GM12878 (cell line): ENCODE data around the gene TLR1. TPM values are rescaled to one million over a fixed set of nuclear protein-coding genes. Genes with fewer than 3 reads are reported as not detected.

Source experiments
- BCLAF1 ChIP-seq: fragments of 450-650 bp; IDR thresholded peaks from 2 replicates; pipeline ENCODE4 v1.6.1; 2017; ENCODE audit warnings: antibody characterized with exemption, mild to moderate bottlenecking, moderate library complexity
- ETV6 ChIP-seq, 2 experiments: fragments of 450-650 bp in 1 of 2; IDR thresholded peaks in 1 of 2; conservative IDR thresholded peaks in 1 of 2; 2 replicates each; pipeline ENCODE4 v1.6.1; 2014; ENCODE audit warnings: antibody characterized with exemption in 1 of 2, borderline replicate concordance in 1 of 2, low read depth in 1 of 2, mild to moderate bottlenecking in 1 of 2, moderate library complexity in 1 of 2
- FOXM1 ChIP-seq: IDR thresholded peaks from 2 replicates; pipeline ENCODE4 v1.6.1; 2012; ENCODE audit warnings: low read depth, mild to moderate bottlenecking, inconsistent platforms, low read length, moderate library complexity
- GABPA ChIP-seq: IDR thresholded peaks from 2 replicates; pipeline ENCODE4 v1.6.1; 2014; ENCODE audit warnings: antibody characterized with exemption, low read depth, mild to moderate bottlenecking, inconsistent platforms
- HCFC1 ChIP-seq: fragments of 150-350 bp; IDR thresholded peaks from 2 replicates; pipeline ENCODE4 v1.6.1; 2014; ENCODE audit warnings: low read length
- IRF4 ChIP-seq: IDR thresholded peaks from 2 replicates; pipeline ENCODE4 v1.6.1; 2011; ENCODE audit warnings: low read depth, low read length
- MEF2A ChIP-seq: IDR thresholded peaks from 2 replicates; pipeline ENCODE4 v1.6.1; 2011; ENCODE audit warnings: low read depth, mild to moderate bottlenecking, low read length, moderate library complexity; ENCODE audit not compliant: insufficient read depth
- NBN ChIP-seq: fragments of 450-650 bp; IDR thresholded peaks from 2 replicates; pipeline ENCODE4 v1.6.1; 2016
- NFIC ChIP-seq: IDR thresholded peaks from 2 replicates; pipeline ENCODE4 v1.6.1; 2012; ENCODE audit warnings: low read depth, mild to moderate bottlenecking, inconsistent platforms, low read length, moderate library complexity
- PML ChIP-seq: IDR thresholded peaks from 2 replicates; pipeline ENCODE4 v1.6.1; 2012; ENCODE audit warnings: low read length, inconsistent platforms
- POLR2AphosphoS2 ChIP-seq: IDR thresholded peaks from 2 replicates; pipeline ENCODE4 v1.6.1; 2011; ENCODE audit warnings: low read depth, mild to moderate bottlenecking, low read length, improper control_type of control experiment, moderate library complexity
- POU2F2 ChIP-seq: IDR thresholded peaks from 3 replicates; pipeline ENCODE4 v1.6.1; 2011; ENCODE audit warnings: low read depth, mild to moderate bottlenecking, low read length, borderline replicate concordance
- PRDM15 ChIP-seq: fragments of 450-650 bp; formaldehyde crosslinking; IDR thresholded peaks from 2 replicates; pipeline ENCODE4 v1.4.0; 2020; ENCODE audit warnings: mild to moderate bottlenecking, moderate library complexity
- RB1 ChIP-seq: fragments of 450-650 bp; formaldehyde crosslinking; IDR thresholded peaks from 2 replicates; pipeline ENCODE4 v1.6.1; 2017; ENCODE audit warnings: mild to moderate bottlenecking, borderline replicate concordance
- SIX5 ChIP-seq: IDR thresholded peaks from 2 replicates; pipeline ENCODE4 v1.6.1; 2011; ENCODE audit warnings: mild to moderate bottlenecking, low read depth, low read length, moderate library complexity; ENCODE audit not compliant: severe bottlenecking
- SKIL ChIP-seq: fragments of 450-650 bp; IDR thresholded peaks from 2 replicates; pipeline ENCODE4 v1.6.1; 2017; ENCODE audit warnings: mild to moderate bottlenecking, low read depth, inconsistent platforms; ENCODE audit not compliant: poor library complexity, severe bottlenecking
- SP1 ChIP-seq: IDR thresholded peaks from one replicate; pipeline ENCODE4 v1.6.1; 2011; ENCODE audit warnings: low read depth, low read length
- TAF1 ChIP-seq: IDR thresholded peaks from 2 replicates; pipeline ENCODE4 v1.6.1; 2011; ENCODE audit warnings: mild to moderate bottlenecking, low read depth, low read length, borderline replicate concordance
- TCF7 ChIP-seq: IDR thresholded peaks from 2 replicates; pipeline ENCODE4 v1.6.1; 2014; ENCODE audit warnings: antibody characterized with exemption, borderline replicate concordance
- WRNIP1 ChIP-seq: IDR thresholded peaks from 2 replicates; pipeline ENCODE4 v1.6.1; 2011; ENCODE audit warnings: low read depth, low read length, improper control_type of control experiment, borderline replicate concordance
- YBX1 ChIP-seq: fragments of 450-650 bp; IDR thresholded peaks from 2 replicates; pipeline ENCODE4 v1.6.1; 2016; ENCODE audit warnings: antibody characterized with exemption
- ZBED1 ChIP-seq: IDR thresholded peaks from 2 replicates; pipeline ENCODE4 v1.6.1; 2016; ENCODE audit warnings: borderline replicate concordance
- polyA plus RNA-seq, 11 experiments: library from polyadenylated mRNA; depleted of rRNA in 4 of 11; unstranded in 6 of 11; stranded (reverse) in 5 of 11; fragments of >200 nt; fragmentation: Nextera tagmentation in 4 of 11; fragmentation: Illumina TruSeq in 1 of 11; extraction: Ambion mirVana in 4 of 11; extraction: Trizol in 1 of 11; gene quantifications; 1 replicate in 1 of 11; 2 replicates in 10 of 11; pipeline versions ENCODE4 v1.2.1 to v1.2.3, GENCODE V29; 2011 to 2016; ENCODE audit warnings: inconsistent platforms in 2 of 11, missing spikeins in 2 of 11, low read depth in 1 of 11
- total RNA-seq, 4 experiments: library from RNA; depleted of rRNA in 3 of 4; stranded (reverse); fragments of >200 nt in 3 of 4; fragmentation: Illumina TruSeq in 1 of 4; extraction: Trizol in 1 of 4; gene quantifications; 2 replicates each; pipeline versions ENCODE4 v1.2.1 to v1.2.3, GENCODE V29; 2013 to 2021

The TLR1 gene
- total and polyA plus RNA-seq, 10 of the 15 experiments (the other 5 are each of a cell fraction or from before 2014, with no cell fraction given) = 9.3 to 57.1 (median 20.4) TPM

- TF ChIP-seq SKIL (peak; percentile 98), IRF4 (peak; percentile 92), PML (peak; percentile 87), POU2F2 (peak; percentile 73; the same call in 2 of the 3 replicates), YBX1 (peak; percentile 89), ZBED1 (peak; percentile 75), BCLAF1 (no peak), SIX5 (no peak), ETV6 (conservative IDR thresholded peaks at IDR 0.05 in 1 of 2, IDR thresholded peaks at IDR 0.05 in 1 of 2; ENCODE audit: borderline replicate concordance in 1 of 2, low read depth in 1 of 2) (peak in 1 of 2 experiments; percentile 73; a peak in 1 of 4 replicates), MEF2A (peak; percentile 59; the same call in 1 of the 2 replicates), TCF7 (peak; percentile 12; the same call in 1 of the 2 replicates), GABPA (0 out of 2 replicates have a peak, but pooled peaks have one; percentile 31), PRDM15 (CRISPR knock-in tag) (no peak), FOXM1 (peak; percentile 96), HCFC1 (no peak), POLR2AphosphoS2 (peak; percentile 48; the same call in 1 of the 2 replicates), NBN (peak; percentile 80), SP1 (no peak), WRNIP1 (no peak), NFIC (peak; percentile 91), RB1 (peak; percentile 23; the same call in 1 of the 2 replicates), TAF1 (peak; percentile 59; the same call in 1 of the 2 replicates)
These were observed 548 bp downstream of the TLR1 start (continued) for GRCh38 chr4:38803833-38804653.
